ENCODE measurements around the gene HOXB3.

- TF ChIP-seq EP300 (IDR thresholded peaks at IDR 0.05) (no peak), CTCF (IDR thresholded peaks at IDR 0.05) (no peak), POLR2A (IDR thresholded peaks at IDR 0.05; ENCODE audit: low read depth) (no peak), POLR2AphosphoS5 (IDR thresholded peaks at IDR 0.05) (no peak)
Measured at GRCh38 chr17:48588074-48588415, 2.0 kb downstream of the HOXB3 start.
